SK-N-SH treated with all-trans-retinoic acid at 6 μM for 48 hours (cell line): Measurements from ENCODE around the gene MMAB.

ENCODE experiments used
- ATAC-seq: fragments of 200-7000 bp; cut with Tn5 transposase; 3 replicates; pipeline ENCODE4 v1.9.1; 2020; ENCODE audit warnings: mild to moderate bottlenecking, moderate library complexity
- CREB5 ChIP-seq: fragments of 250-450 bp; sonication (Bioruptor Pico); IDR thresholded peaks from 2 replicates; pipeline ENCODE4 v1.5.1; 2020; ENCODE audit warnings: low read depth, mild to moderate bottlenecking, moderate library complexity
- CSDC2 ChIP-seq: fragments of 250-450 bp; sonication (Bioruptor Pico); IDR thresholded peaks from 2 replicates; pipeline ENCODE4 v1.5.0; 2020; ENCODE audit warnings: mild to moderate bottlenecking, moderate library complexity
- CSRNP3 ChIP-seq: fragments of 250-450 bp; sonication (Bioruptor Pico); IDR thresholded peaks from 2 replicates; pipeline ENCODE4 v1.5.1; 2021; ENCODE audit warnings: mild to moderate bottlenecking, moderate library complexity
- GLIS3 ChIP-seq: fragments of 250-450 bp; sonication (Bioruptor Pico); IDR thresholded peaks from 2 replicates; pipeline ENCODE4 v1.5.0; 2020; ENCODE audit warnings: mild to moderate bottlenecking, moderate library complexity
- ISL1 ChIP-seq: fragments of 250-450 bp; sonication (Bioruptor Pico); IDR thresholded peaks from 2 replicates; pipeline ENCODE4 v2.1.2; 2022; ENCODE audit warnings: mild to moderate bottlenecking, moderate library complexity
- OSR1 ChIP-seq: fragments of 250-450 bp; sonication (Bioruptor Pico); IDR thresholded peaks from 2 replicates; pipeline ENCODE4 v1.8.0; 2022; ENCODE audit warnings: moderate library complexity, mild to moderate bottlenecking, inconsistent platforms
- PATZ1 ChIP-seq: fragments of 250-450 bp; sonication (Bioruptor Pico); IDR thresholded peaks from 2 replicates; pipeline ENCODE4 v1.8.0; 2020; ENCODE audit warnings: mild to moderate bottlenecking, moderate library complexity, borderline replicate concordance
- PPARA ChIP-seq: fragments of 250-450 bp; sonication (Bioruptor Pico); IDR thresholded peaks from 2 replicates; pipeline ENCODE4 v1.5.0; 2020; ENCODE audit warnings: mild to moderate bottlenecking, borderline replicate concordance
- RARB ChIP-seq: fragments of 250-450 bp; sonication (Bioruptor Pico); IDR thresholded peaks from 2 replicates; pipeline ENCODE4 v1.8.0; 2021; ENCODE audit warnings: mild to moderate bottlenecking, moderate library complexity
- SNAI2 ChIP-seq: fragments of 250-450 bp; sonication (Bioruptor Pico); IDR thresholded peaks from 2 replicates; pipeline ENCODE4 v1.5.0; 2020; ENCODE audit warnings: mild to moderate bottlenecking, moderate library complexity
- TCF4 ChIP-seq: fragments of 250-450 bp; sonication (Bioruptor Pico); IDR thresholded peaks from 2 replicates; pipeline ENCODE4 v1.8.0; 2021; ENCODE audit warnings: mild to moderate bottlenecking, moderate library complexity, borderline replicate concordance
- TOX ChIP-seq: fragments of 250-450 bp; sonication (Bioruptor Pico); IDR thresholded peaks from 2 replicates; pipeline ENCODE4 v1.8.0; 2021; ENCODE audit warnings: mild to moderate bottlenecking, moderate library complexity, borderline replicate concordance
- ZC3H10 ChIP-seq: fragments of 250-450 bp; sonication (Bioruptor Pico); IDR thresholded peaks from 2 replicates; pipeline ENCODE4 v1.5.1; 2021; ENCODE audit warnings: mild to moderate bottlenecking, moderate library complexity
- ZFP3 ChIP-seq: fragments of 250-450 bp; sonication (Bioruptor Pico); IDR thresholded peaks from 2 replicates; pipeline ENCODE4 v1.5.0; 2020; ENCODE audit warnings: mild to moderate bottlenecking, moderate library complexity
- ZFP30 ChIP-seq: fragments of 450-650 bp; formaldehyde crosslinking; IDR thresholded peaks from 2 replicates; pipeline ENCODE4 v1.5.0; 2022; ENCODE audit warnings: mild to moderate bottlenecking, moderate library complexity
- ZNF565 ChIP-seq: fragments of 450-650 bp; formaldehyde crosslinking; conservative IDR thresholded peaks from 2 replicates; pipeline ENCODE4 v1.5.0; 2020; ENCODE audit warnings: low read depth, mild to moderate bottlenecking, moderate library complexity
- ZNF70 ChIP-seq: fragments of 450-650 bp; formaldehyde crosslinking; IDR thresholded peaks from 2 replicates; pipeline ENCODE4 v1.5.0; 2020; ENCODE audit warnings: mild to moderate bottlenecking, moderate library complexity
- ZNF8 ChIP-seq: fragments of 450-650 bp; formaldehyde crosslinking; IDR thresholded peaks from 2 replicates; pipeline ENCODE4 v1.5.0; 2020; ENCODE audit warnings: mild to moderate bottlenecking, moderate library complexity
- TF ChIP-seq, protein P1 (sequence below): fragments of 250-450 bp; sonication (Bioruptor Pico); IDR thresholded peaks from 2 replicates; pipeline ENCODE4 v1.8.0; 2021; ENCODE audit warnings: low read depth, mild to moderate bottlenecking, moderate library complexity, borderline replicate concordance
- TF ChIP-seq, protein P2 (sequence below): fragments of 250-450 bp; sonication (Bioruptor Pico); IDR thresholded peaks from 2 replicates; pipeline ENCODE4 v1.5.0; 2020; ENCODE audit warnings: mild to moderate bottlenecking, moderate library complexity

MMAB gene

DNA sequence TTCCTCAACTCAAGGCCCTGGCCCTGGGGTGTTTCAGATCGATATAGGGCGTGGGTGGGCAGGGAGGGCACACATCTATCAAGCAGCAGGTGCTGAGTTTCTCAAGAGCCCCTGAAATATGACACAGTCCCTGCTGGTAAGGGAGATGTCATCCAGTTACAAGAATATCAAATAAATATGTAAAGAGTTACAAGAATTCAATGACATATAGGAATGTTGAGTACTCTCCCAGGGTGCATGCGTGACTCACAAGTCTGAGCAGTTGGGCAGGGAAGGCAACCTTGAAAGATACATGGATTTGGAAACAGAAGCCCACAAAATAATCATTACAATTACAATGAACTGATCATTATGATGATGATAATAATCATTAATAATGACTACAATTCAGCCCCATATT lies 35.5 kb upstream of the MMAB start:
- no peak for ATAC-seq
- no peak for TF ChIP-seq ZFP3 (CRISPR knock-in tag)
- no peak for TF ChIP-seq TOX (CRISPR knock-in tag)
- TF ChIP-seq TCF4: no peak

- no peak for ATAC-seq
- TF ChIP-seq OSR1: no peak
- TF ChIP-seq ZFP30: no peak
- no peak for TF ChIP-seq CREB5 (CRISPR knock-in tag)
- TF ChIP-seq, protein P1, sequence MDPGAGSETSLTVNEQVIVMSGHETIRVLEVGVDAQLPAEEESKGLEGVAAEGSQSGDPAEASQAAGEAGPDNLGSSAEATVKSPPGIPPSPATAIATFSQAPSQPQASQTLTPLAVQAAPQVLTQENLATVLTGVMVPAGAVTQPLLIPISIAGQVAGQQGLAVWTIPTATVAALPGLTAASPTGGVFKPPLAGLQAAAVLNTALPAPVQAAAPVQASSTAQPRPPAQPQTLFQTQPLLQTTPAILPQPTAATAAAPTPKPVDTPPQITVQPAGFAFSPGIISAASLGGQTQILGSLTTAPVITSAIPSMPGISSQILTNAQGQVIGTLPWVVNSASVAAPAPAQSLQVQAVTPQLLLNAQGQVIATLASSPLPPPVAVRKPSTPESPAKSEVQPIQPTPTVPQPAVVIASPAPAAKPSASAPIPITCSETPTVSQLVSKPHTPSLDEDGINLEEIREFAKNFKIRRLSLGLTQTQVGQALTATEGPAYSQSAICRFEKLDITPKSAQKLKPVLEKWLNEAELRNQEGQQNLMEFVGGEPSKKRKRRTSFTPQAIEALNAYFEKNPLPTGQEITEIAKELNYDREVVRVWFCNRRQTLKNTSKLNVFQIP: no peak
- no peak for TF ChIP-seq SNAI2 (CRISPR knock-in tag)
- no peak for TF ChIP-seq ZNF565 (CRISPR knock-in tag)
- TF ChIP-seq TOX (CRISPR knock-in tag): no peak
- TF ChIP-seq ZC3H10 (CRISPR knock-in tag): no peak
Observed at GRCh38 chr12:109608270-109608669, 35.0 kb upstream of the MMAB start.

- no peak for TF ChIP-seq RARB
- TF ChIP-seq TOX (CRISPR knock-in tag): no peak
- no peak for TF ChIP-seq ZNF565 (CRISPR knock-in tag)
- no peak for TF ChIP-seq PPARA (CRISPR knock-in tag)
- TF ChIP-seq ZNF8 (CRISPR knock-in tag): no peak
- TF ChIP-seq ISL1 (CRISPR knock-in tag): no peak
- TF ChIP-seq CSRNP3: no peak
- no peak for TF ChIP-seq ZFP3 (CRISPR knock-in tag)
- no peak for TF ChIP-seq ZNF70 (CRISPR knock-in tag)
- no peak for TF ChIP-seq TCF4
- TF ChIP-seq PATZ1 (CRISPR knock-in tag): no peak
- TF ChIP-seq CSDC2 (CRISPR knock-in tag): no peak
- no peak for TF ChIP-seq CREB5 (CRISPR knock-in tag)
- no peak for TF ChIP-seq SNAI2 (CRISPR knock-in tag)
- TF ChIP-seq, protein P1: no peak
- TF ChIP-seq, protein P2, sequence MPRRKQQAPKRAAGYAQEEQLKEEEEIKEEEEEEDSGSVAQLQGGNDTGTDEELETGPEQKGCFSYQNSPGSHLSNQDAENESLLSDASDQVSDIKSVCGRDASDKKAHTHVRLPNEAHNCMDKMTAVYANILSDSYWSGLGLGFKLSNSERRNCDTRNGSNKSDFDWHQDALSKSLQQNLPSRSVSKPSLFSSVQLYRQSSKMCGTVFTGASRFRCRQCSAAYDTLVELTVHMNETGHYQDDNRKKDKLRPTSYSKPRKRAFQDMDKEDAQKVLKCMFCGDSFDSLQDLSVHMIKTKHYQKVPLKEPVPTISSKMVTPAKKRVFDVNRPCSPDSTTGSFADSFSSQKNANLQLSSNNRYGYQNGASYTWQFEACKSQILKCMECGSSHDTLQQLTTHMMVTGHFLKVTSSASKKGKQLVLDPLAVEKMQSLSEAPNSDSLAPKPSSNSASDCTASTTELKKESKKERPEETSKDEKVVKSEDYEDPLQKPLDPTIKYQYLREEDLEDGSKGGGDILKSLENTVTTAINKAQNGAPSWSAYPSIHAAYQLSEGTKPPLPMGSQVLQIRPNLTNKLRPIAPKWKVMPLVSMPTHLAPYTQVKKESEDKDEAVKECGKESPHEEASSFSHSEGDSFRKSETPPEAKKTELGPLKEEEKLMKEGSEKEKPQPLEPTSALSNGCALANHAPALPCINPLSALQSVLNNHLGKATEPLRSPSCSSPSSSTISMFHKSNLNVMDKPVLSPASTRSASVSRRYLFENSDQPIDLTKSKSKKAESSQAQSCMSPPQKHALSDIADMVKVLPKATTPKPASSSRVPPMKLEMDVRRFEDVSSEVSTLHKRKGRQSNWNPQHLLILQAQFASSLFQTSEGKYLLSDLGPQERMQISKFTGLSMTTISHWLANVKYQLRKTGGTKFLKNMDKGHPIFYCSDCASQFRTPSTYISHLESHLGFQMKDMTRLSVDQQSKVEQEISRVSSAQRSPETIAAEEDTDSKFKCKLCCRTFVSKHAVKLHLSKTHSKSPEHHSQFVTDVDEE: no peak
- TF ChIP-seq GLIS3 (CRISPR knock-in tag): no peak
- ATAC-seq: no peak
Observed at GRCh38 chr12:109607618-109608017, 34.3 kb upstream of the MMAB start.
